ENCODE data around the gene C4A.
"Not testable (repeated sequence)": the region's sequence is repeated elsewhere in the genome, so short reads cannot be mapped to it uniquely, and the experiment has no call there.

Gene C4A

DNA sequence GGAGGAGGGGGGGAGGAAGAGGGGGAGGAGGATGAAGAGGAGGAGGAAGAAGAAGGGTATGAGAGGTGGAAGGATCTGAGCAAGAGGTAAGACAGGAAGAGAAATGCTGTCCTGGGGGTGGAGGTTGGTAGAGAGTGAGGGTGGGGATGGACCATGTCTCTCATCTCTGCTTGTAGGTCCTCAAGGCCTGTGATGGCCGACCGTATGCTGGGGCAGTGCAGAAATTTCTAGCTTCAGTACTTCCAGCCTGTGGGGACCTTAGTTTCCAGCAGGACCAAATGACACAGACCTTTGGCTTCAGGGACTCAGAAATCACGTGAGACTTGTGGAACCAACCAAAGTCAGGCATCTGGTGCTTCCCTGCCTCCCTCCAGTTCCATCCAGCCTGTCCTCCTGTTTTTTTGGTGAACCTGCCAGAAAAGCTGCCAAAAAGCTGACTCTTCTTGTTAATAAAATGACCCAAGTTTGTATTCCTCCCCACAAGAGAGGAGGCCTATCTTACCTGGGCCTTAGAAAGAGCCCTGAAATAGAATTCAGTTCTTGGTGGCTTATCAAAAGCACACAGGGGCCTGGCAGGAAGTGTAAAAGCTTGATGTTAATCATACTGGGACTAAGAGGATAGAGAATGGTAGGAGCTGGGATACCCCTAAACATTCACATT lies 2.5 kb upstream of the C4A start:
- no peak for DNase-seq (ENCODE audit: low read depth in 3 of 3)

DNA sequence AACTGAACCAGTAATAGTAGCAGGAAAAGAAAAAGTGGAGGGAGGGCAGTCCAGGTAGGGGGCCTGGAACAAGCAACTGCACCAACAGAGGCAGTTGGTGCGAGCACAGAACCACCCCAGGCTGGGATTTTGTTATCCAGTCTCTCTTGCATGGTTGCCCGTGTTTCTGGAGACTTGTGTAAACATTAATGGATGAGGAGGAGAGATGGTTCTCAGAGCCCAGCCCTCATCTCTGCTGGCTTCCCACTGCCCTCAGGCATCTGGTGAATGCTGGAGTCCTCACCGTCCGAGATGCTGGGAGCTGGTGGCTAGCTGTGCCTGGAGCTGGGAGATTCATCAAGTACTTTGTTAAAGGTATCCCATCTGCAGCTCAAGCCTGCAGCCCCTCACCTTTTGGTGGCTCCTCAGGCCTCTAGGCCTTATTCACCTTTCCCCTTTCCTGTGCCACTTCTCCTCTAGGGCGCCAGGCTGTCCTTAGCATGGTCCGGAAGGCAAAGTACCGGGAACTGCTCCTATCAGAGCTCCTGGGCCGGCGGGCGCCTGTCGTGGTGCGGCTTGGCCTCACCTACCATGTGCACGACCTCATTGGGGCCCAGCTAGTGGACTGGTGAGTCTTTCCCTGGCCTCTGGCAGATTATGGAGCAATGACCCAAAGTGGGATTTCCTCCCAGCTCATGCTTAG lies 1.5 kb upstream of the C4A start:
- DNase-seq (ENCODE audit: low read depth in 3 of 3): not testable (repeated sequence)

DNA sequence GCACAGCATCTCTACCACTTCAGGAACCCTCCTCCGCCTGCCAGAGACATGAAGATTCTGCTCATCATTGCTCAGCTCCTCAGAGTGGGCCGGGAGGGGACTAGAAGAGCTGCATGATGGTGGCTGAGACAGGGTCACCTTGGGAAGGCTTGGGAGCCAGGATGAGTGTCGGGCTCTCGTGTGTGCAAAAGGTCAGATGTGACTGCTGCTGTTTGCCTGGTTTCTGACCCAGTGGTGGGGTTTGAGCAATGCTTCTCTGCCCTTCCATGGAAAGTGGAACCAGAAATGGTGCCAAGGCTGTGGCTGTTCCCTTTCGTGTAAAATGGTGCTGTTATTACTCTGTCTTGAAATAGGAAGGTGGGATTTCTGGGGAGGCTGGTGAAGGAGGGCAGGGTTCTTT lies 859 bp upstream of the C4A start:
- DNase-seq (ENCODE audit: low read depth in 3 of 3): not testable (repeated sequence)

DNA sequence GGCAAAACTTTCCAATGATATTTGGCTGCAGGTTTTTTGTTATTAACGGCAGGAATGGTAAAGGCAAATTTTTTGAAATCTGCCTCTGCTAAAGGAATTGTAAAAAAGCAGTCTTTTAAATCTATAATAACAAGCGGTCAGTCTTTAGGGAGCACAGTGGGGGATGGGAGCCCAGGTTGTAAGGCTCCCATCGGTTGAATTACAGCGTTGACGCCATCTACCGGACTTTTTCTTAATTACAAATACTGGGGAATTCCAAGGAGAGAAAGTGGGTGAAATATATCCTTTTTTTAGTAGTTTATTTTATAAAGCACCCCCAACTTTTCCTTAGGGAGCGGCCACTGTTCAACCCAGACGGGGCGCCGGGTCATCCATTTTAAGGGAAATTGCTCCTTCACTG lies 7.5 kb downstream of the C4A start:
- not testable (repeated sequence) for DNase-seq (ENCODE audit: low read depth in 3 of 3)

DNA sequence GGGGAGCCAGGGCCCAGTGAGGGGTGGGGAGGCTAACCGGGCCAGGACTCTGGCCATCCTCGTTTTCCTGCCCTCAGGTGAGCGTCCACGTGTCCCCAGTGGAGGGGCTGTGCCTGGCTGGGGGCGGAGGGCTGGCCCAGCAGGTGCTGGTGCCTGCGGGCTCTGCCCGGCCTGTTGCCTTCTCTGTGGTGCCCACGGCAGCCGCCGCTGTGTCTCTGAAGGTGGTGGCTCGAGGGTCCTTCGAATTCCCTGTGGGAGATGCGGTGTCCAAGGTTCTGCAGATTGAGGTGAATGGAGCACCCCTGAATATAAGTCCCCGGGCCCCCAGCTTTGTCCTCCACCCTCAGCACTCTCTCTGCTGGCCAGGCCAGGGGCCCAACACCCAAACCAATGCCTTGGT lies 12.6 kb downstream of the C4A start:
- not testable (repeated sequence) for DNase-seq (ENCODE audit: low read depth in 3 of 3)

DNA sequence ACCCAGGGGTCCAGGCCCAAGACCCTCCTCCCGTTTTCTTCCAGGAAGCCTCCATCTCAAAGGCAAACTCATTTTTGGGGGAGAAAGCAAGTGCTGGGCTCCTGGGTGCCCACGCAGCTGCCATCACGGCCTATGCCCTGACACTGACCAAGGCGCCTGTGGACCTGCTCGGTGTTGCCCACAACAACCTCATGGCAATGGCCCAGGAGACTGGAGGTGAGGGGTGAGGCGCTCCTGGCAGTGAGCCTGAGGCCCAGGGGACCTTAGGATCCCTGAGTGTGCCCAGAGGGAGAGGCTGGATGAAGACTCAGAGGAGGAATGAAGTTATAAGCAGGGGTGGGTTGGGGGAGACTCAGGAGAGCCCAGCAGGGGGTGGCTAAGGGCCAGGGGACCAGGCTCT lies 14.5 kb downstream of the C4A start:
- not testable (repeated sequence) for DNase-seq (ENCODE audit: low read depth in 3 of 3)

DNA sequence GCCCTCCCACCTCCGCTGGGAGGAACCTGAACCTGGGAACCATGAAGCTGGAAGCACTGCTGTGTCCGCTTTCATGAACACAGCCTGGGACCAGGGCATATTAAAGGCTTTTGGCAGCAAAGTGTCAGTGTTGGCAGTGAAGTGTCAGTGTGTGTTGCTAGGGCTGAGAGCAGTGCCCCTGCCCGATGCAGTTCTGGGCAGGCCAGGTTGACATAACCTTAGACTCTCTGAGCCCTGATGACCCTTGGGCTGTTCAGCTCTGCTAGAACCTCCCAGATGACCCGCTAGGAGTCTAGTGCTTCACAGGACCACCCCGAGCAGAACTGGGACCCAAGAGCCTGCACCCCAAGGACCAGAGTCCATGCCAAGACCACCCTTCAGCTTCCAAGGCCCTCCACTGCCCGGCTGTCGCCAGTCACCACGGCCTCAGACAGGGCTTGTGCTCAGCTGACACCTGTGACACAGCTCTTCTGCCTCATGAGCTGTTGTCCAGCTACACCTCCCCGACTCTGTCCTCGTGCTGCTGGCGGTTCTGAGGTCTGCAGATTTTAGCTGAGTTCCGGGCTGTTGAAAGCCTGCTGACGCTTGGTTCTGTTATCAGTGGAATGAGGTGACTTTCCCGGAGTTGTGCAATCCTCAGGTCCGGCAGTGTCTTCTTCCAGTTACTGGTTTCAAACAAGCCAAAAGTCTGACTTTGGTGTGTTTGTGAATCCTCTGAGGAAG lies 20.9 kb downstream of the C4A start:
- not testable (repeated sequence) for DNase-seq (ENCODE audit: low read depth in 3 of 3)

DNA sequence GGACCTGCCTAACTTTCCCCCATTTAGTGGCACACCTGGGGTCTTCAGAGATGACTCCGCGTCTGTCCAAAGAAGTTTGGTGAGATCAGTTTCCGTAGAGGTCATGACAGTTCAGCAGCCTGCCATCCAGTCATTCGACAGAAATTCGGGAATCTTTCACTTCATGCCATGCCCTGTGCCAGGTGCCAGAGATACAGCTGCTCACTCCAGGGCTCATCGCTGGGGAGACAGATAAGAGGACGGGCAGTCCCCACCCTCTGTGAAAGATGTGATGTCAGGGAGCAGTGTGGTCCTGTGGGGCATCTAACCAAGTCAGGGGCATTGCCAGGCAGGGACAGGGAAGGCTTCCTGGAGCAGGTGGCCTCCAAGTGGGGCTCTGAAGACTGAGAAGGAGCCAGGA lies 21.4 kb downstream of the C4A start:
- DNase-seq (ENCODE audit: low read depth in 3 of 3): not testable (repeated sequence)

DNA sequence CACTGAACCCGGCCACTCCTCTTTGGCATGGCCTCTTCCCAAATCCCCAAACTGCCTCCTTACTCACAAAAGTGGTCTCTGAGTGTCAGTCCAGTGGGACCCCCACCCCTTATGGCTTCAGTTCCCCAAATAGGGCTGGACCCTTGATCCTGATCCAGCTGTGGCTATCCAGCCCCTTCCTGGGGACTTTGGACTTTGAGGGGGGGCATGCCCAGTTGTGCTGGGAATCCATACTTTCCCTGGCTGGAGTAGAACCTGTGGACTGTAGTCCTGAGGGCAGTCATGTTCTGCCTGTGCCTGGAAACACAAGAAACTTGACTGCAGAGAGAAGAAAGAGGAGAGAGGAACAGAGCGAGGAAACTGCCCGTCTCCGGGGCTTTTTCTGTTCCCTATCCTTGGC lies 22.5 kb downstream of the C4A start:
- DNase-seq (ENCODE audit: low read depth in 3 of 3): not testable (repeated sequence)

DNA sequence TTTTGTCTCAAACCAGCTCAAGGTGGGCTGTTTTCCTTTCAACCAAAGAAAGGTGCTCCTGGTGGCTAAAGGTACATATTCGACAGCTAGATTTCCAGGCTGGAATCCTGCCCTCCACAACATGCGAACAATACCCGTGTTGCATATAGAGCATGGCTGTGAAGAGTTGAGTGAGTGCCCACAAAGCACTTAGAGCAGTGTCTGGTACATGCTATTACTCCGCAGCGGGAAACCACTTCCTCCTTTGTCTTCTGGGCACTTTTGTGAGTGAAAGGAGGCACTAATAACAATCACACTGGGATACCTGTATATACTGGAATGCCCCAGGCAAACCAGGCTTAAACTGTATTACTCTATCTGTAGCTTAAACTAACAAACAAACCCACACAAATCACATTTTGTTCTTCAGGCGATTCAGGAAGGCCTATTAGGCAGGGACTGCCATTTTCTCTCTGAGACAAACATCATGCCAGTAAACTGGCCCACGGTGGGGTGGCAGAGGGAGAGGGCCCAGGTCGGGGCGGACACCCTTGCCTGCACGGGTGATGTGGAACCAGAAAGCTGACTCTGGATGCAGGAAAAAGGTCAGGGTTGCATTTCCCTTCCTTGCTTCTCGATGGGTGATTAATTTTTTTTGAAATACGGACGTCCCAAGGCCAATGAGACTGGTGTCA lies 23.1 kb downstream of the C4A start:
- not testable (repeated sequence) for DNase-seq (ENCODE audit: low read depth in 3 of 3)

DNA sequence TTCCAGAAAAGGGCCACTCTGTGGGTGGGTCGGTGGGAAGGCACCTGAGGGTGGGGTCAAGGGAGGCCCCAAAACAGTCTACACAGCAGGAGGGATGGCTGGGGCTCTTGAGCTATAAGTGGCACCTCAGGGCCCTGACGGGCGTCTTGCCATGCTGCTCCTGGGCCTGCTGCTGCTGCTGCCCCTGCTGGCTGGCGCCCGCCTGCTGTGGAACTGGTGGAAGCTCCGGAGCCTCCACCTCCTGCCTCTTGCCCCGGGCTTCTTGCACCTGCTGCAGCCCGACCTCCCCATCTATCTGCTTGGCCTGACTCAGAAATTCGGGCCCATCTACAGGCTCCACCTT lies 23.7 kb downstream of the C4A start:
- not testable (repeated sequence) for DNase-seq (ENCODE audit: low read depth in 3 of 3)

DNA sequence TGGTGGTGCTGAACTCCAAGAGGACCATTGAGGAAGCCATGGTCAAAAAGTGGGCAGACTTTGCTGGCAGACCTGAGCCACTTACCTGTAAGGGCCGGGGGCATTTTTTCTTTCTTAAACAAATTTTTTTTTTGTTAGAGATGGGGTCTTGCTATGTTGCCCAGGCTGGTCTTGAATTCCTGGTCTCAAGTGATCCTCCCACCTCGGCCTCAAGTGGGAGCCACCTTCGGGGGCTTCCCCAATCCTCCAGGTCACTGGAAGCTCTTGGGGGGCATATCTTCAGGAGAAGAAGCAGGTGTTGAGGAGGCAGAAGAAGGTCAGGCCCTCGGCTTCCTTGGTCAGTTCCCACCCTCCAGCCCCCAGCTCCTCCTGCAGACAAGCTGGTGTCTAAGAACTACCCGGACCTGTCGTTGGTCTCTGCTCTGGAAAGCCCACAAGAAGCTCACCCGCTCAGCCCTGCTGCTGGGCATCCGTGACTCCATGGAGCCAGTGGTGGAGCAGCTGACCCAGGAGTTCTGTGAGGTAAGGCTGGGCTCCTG lies 24.2 kb downstream of the C4A start:
- DNase-seq (ENCODE audit: low read depth in 3 of 3): not testable (repeated sequence)

DNA sequence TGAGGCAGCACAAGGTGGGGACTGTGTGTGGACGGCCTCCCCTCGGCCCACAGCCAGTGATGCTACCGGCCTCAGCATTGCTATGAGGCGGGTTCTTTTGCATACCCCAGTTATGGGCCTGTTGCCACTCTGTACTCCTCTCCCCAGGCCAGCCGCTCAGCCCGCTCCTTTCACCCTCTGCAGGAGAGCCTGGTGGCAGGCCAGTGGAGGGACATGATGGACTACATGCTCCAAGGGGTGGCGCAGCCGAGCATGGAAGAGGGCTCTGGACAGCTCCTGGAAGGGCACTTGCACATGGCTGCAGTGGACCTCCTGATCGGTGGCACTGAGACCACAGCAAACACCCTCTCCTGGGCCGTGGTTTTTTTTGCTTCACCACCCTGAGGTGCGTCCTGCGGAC lies 25.2 kb downstream of the C4A start:
- DNase-seq (ENCODE audit: low read depth in 3 of 3): not testable (repeated sequence)

DNA sequence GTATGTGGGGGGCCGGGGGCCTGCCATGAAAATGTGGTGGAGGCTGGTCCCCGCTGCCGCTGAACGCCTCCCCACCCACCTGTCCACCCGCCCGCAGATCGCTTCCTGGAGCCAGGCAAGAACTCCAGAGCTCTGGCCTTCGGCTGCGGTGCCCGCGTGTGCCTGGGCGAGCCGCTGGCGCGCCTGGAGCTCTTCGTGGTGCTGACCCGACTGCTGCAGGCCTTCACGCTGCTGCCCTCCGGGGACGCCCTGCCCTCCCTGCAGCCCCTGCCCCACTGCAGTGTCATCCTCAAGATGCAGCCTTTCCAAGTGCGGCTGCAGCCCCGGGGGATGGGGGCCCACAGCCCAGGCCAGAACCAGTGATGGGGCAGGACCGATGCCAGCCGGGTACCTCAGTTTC lies 26.2 kb downstream of the C4A start:
- not testable (repeated sequence) for DNase-seq (ENCODE audit: low read depth in 3 of 3)

DNA sequence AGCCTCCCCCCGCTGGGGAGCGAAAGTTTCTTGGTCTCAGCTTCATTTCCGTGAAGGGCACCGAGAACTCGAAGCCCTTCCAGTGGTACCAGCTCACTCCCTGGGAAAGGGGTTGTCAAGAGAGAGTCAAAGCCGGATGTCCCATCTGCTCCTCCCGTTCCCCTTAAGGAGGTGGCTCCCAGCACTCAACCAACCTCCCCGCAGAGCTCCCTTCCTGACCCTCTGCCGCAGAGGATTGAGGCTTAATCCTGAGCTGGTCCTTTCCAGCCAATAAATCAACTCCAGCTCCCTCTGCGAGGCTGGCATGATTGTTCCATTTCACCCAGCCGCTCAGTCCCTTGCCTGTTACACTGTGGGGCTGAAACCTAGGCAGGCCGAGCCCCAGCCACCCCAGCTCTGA lies 26.8 kb downstream of the C4A start:
- not testable (repeated sequence) for DNase-seq (ENCODE audit: low read depth in 3 of 3)

DNA sequence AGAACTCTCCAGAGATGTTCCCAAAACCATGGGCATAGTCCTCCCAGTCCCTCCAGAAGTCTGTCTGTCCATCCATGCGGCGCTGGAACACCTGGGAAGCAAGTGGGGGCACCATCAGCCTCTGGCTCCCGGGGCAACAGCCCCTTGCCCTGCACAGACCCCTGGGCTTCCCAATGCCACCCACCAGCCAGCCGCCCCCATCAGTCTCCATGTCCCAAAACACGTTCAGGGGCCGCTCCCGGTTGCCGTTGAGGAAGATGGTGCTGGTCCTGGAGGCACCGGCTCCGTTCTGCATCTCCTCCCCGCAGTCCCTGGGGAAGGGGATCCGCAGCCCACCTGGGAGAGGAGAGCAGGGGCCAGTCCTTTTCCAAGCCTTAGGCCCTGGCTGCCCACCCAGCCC lies 27.7 kb downstream of the C4A start:
- DNase-seq (ENCODE audit: low read depth in 3 of 3): not testable (repeated sequence)

DNA sequence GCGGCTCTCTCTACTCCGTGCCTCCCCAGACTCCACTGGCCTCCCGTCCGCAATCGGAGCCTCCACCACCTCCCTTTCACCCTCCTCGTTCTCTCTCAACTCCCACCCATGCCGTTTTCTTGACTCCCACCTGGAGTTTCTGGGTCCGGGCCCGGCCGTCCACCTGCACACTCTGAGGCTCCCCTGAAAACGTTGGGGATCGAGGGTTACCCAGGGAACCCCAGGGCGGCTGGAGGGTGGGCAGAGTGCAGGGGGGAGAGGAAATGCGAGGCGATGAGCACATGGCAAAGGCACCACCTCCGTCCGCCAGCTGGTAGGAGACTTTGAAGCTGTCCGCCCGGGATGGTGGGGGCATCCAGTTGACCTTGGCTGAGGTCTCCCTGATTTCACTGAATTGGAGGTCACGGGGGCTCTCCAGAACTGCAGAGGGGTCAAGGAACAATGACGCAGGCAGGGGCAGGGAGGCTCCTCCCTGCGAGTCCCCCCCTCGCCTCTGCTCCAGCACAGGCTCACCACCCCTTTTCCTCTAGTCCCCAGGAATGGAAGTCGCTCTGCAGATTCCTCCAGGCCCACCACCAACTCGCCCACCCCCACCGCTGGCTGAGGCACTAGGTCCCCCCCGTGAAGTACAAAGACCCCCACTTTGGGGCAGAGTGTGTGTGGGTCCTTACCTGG lies 29.1 kb downstream of the C4A start:
- not testable (repeated sequence) for DNase-seq (ENCODE audit: low read depth in 3 of 3)

DNA sequence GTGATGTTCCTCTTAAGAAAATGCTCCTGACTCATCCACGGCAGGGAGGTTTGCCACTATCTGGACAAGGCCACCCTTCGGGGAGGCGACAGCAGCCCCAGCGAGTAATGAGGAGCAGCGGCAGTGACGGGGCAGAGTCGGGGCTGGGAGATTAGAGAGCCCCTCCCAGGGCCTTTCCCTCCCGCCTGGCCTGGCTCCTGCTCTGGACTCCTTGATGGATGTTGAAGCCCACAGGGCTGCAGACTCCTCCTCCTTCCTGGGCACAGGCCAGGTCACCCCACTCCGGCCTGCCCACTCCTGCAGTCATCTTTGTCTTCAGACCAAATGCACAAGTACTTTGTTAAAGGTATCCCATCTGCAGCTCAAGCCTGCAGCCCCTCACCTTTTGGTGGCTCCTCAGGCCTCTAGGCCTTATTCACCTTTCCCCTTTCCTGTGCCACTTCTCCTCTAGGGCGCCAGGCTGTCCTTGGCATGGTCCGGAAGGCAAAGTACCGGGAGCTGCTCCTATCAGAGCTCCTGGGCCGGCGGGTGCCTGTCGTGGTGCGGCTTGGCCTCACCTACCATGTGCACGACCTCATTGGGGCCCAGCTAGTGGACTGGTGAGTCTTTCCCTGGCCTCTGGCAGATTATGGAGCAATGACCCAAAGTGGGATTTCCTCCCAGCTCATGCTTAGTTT lies 31.2 kb downstream of the C4A start:
- not testable (repeated sequence) for DNase-seq (ENCODE audit: low read depth in 3 of 3)

DNA sequence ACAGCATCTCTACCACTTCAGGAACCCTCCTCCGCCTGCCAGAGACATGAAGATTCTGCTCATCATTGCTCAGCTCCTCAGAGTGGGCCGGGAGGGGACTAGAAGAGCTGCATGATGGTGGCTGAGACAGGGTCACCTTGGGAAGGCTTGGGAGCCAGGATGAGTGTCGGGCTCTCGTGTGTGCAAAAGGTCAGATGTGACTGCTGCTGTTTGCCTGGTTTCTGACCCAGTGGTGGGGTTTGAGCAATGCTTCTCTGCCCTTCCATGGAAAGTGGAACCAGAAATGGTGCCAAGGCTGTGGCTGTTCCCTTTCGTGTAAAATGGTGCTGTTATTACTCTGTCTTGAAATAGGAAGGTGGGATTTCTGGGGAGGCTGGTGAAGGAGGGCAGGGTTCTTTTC lies 31.9 kb downstream of the C4A start:
- not testable (repeated sequence) for DNase-seq (ENCODE audit: low read depth in 3 of 3)

DNA sequence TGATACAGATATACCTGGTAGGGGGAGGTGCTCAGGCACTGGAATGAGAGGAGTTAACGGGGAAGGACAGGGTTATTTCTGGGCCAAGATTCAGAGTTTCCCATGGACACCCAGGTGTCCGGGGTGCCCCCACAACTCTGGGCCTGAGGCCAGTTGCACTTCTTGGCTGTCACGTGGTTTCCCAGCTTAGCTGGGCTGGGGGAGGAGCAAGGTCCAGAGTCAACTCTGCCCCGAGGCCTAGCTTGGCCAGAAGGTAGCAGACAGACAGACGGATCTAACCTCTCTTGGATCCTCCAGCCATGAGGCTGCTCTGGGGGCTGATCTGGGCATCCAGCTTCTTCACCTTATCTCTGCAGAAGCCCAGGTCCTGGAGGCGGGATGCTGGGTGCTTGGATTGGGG lies 32.7 kb downstream of the C4A start, which contains the start of gene C4B:
Gene C4B, plus strand, starts transcription at position 249 of the 400 bp plus-strand sequence. Its CDS starts 51 bp downstream, at position 300.
- not testable (repeated sequence) for DNase-seq (ENCODE audit: low read depth in 3 of 3)

DNA sequence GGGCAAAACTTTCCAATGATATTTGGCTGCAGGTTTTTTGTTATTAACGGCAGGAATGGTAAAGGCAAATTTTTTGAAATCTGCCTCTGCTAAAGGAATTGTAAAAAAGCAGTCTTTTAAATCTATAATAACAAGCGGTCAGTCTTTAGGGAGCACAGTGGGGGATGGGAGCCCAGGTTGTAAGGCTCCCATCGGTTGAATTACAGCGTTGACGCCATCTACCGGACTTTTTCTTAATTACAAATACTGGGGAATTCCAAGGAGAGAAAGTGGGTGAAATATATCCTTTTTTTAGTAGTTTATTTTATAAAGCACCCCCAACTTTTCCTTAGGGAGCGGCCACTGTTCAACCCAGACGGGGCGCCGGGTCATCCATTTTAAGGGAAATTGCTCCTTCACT lies 40.2 kb downstream of the C4A start:
- not testable (repeated sequence) for DNase-seq (ENCODE audit: low read depth in 3 of 3)

Data from stimulated activated CD4-positive, alpha-beta T cell treated with anti-CD3 and anti-CD28 coated beads, TNF-alpha, amount 100 ng/mL, for 4 hours (primary cell).